Mesothelial cell of epicardium (in vitro differentiated cells): ENCODE data around the gene FATE1. TPM values are rescaled to one million over a fixed set of nuclear protein-coding genes. Genes with fewer than 3 reads are reported as not detected.

Experiments
- DNase-seq, 2 experiments: peaks; one replicate each; pipeline ENCODE4 v3.0.0; 2021; ENCODE audit warnings: low spot score in 2 of 2; ENCODE audit not compliant: unreplicated experiment in 2 of 2
- H3K27ac Mint-ChIP-seq: 2 replicates; pipeline ENCODE4 v1.8.0; 2021; ENCODE audit warnings: mixed read lengths
- H3K27me3 Mint-ChIP-seq: 2 replicates; pipeline ENCODE4 v1.8.0; 2021; ENCODE audit warnings: low read depth, mixed read lengths
- H3K36me3 Mint-ChIP-seq: 2 replicates; pipeline ENCODE4 v1.8.0; 2021; ENCODE audit warnings: mixed read lengths
- H3K4me1 Mint-ChIP-seq: 2 replicates; pipeline ENCODE4 v1.8.0; 2021; ENCODE audit warnings: mixed read lengths
- H3K4me3 Mint-ChIP-seq: 2 replicates; pipeline ENCODE4 v1.8.0; 2021; ENCODE audit warnings: mild to moderate bottlenecking, moderate library complexity, mixed read lengths
- H3K9me3 Mint-ChIP-seq: 2 replicates; pipeline ENCODE4 v1.8.0; 2021; ENCODE audit warnings: mixed read lengths
- CTCF ChIP-seq: fragments of 200-600 bp; sonication (generic); IDR thresholded peaks from one replicate; pipeline ENCODE4 v1.5.0; 2021; ENCODE audit warnings: antibody characterized with exemption; ENCODE audit not compliant: unreplicated experiment
- total RNA-seq: library from RNA; stranded (reverse); gene quantifications from 3 replicates; pipeline ENCODE4 v1.2.1, GENCODE V29; 2021

FATE1 gene
- total RNA-seq, 1 donor from 2014 or later, result not detected

- no peak for DNase-seq
- no peak overlapping the region for H3K4me3 Mint-ChIP-seq
- H3K27ac Mint-ChIP-seq, result no peak overlapping the region
- H3K4me1 Mint-ChIP-seq, result no peaks in the 10 kb centered on the region
- no peaks in the 10 kb centered on the region for H3K36me3 Mint-ChIP-seq
- H3K9me3 Mint-ChIP-seq, result peaks cover 4% of the 10 kb centered on the region
- H3K27me3 Mint-ChIP-seq, result peaks cover 25% of the 10 kb centered on the region
- no peak for TF ChIP-seq CTCF
Measured at GRCh38 chrX:151701071-151701470, 14.8 kb upstream of the FATE1 start.

GRCh38 chrX:151701531-151701930 lies 14.3 kb upstream of the FATE1 start:
- no peak for DNase-seq
- no peaks in the 10 kb centered on the region for H3K4me1 Mint-ChIP-seq
- no peak overlapping the region for H3K27ac Mint-ChIP-seq
- H3K4me3 Mint-ChIP-seq, result no peak overlapping the region
- peaks cover 20% of the 10 kb centered on the region for H3K27me3 Mint-ChIP-seq
- peaks cover 2% of the 10 kb centered on the region for H3K9me3 Mint-ChIP-seq
- TF ChIP-seq CTCF, result no peak
- H3K36me3 Mint-ChIP-seq, result no peaks in the 10 kb centered on the region

- Mint-ChIP-seq H3K4me3 (no peak overlapping the region), H3K27ac (no peak overlapping the region), H3K4me1 (no peaks in the 10 kb centered on the region), H3K9me3 (no peaks in the 10 kb centered on the region), H3K27me3 (peaks cover 14% of the 10 kb centered on the region), H3K36me3 (no peaks in the 10 kb centered on the region)
- DNase-seq, result no peak
- TF ChIP-seq CTCF, result no peak
Measured at GRCh38 chrX:151702026-151702714, 13.7 kb upstream of the FATE1 start.

- Mint-ChIP-seq H3K27me3 (peaks cover 8% of the 10 kb centered on the region), H3K27ac (no peak overlapping the region), H3K36me3 (no peaks in the 10 kb centered on the region), H3K4me3 (no peak overlapping the region), H3K4me1 (no peaks in the 10 kb centered on the region), H3K9me3 (no peaks in the 10 kb centered on the region)
- no peak for TF ChIP-seq CTCF
- no peak for DNase-seq
Measured at GRCh38 chrX:151702741-151703340, 13.0 kb upstream of the FATE1 start.

- Mint-ChIP-seq H3K27ac (no peak overlapping the region), H3K4me3 (no peak overlapping the region), H3K9me3 (no peaks in the 10 kb centered on the region), H3K4me1 (no peaks in the 10 kb centered on the region), H3K36me3 (no peaks in the 10 kb centered on the region), H3K27me3 (peaks cover 2% of the 10 kb centered on the region)
- DNase-seq, result no peak
- no peak for TF ChIP-seq CTCF
Measured at GRCh38 chrX:151703487-151703886, 12.3 kb upstream of the FATE1 start.
